ENCODE results near the gene DYNC1LI2.
"Not testable (repeated sequence)": the region's sequence is repeated elsewhere in the genome, so short reads cannot be mapped to it uniquely, and the experiment has no call there.

DYNC1LI2 gene

DNA sequence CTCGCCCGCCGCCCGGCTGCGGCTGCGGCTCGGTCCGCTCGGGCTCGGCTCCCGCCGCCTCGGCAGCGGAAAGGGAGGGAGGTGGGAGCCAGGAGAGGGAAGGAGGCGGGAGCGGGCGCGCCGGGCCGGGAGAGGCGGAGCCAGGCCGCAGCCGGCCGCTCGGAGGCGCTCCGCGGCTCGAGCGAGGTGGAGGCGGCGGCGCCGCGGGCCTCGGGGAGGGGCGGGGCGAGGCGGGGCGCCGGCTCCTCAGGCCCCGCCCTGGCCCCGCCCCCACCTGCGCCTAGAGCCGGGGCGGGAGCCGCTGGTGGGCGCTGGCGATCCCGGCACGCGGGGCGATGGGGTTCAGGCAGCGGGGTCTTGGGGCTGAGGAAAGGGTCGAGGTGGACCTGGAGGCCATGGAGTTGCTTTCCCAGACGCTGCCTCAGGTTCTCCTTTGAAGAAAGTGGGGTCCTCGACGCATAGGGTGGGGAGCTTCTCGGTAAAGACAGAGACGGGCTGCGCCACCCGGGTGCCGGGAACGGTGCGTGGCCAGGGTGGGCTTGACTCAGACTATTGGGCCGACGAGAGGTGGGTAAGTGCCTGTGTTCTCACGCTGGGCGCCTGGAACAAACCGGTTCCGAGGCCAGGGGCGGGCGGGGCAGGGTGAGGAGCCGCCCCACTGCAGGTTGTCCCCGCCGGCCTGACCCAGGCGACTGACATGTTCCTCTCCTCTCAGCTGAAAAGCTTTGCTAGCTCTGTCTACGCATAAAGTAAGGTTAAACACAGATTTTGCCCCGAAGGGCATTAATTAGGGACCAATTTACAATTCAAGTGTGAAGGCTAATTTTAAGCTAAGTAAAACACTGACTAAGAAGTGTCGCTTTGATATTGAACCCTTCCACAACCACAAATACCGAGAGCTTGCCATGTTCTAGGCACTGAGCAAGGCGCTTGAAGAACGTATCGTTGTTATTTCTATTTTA, 54.5 kb downstream of the DYNC1LI2 start, which contains the start of gene CMTM4:
CMTM4 (minus strand) TSS at position 75 of the 962 bp plus-strand sequence. CDS start 218 bp downstream, outside the sequence.
- DNase-seq (ENCODE audit: low spot score): peak; percentile 78

DNA sequence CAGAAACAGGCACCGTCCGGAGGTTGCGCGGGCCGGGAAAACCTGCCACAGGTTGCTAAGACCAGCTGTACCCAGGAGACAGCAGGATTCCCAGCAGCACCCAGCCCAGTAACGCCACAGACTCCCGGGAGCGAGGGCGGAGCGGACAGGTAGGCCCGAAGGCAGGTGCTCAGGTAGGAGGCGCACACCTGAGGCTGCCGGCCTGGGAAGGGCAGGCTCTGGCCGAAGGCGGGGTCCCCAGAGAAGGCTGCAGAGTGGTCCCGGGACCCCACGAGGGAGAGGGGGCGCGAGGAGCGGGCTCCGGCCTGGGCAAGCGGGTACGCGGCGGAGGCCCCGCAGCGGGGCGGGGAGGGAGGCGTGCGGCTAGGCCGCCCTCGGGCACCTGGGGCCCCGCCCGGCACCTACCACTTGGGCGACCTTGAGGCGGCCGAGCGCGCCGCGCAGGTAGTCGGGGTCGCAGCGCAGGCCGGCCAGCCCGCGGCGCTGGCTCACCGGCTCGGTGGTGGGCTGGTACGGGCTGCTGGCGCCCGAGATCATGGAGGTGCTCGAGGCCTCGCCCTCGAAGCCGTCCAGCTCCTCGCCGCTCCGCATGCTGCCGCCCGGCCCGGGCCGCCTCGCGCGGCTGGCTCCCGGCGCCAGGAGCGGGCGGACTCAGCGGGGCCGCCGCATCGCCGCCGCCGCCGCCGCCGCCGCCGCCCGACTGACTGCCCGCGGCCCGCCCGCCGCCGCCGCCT, 55.3 kb downstream of the DYNC1LI2 start:
- DNase-seq (ENCODE audit: low spot score): no peak

DNA sequence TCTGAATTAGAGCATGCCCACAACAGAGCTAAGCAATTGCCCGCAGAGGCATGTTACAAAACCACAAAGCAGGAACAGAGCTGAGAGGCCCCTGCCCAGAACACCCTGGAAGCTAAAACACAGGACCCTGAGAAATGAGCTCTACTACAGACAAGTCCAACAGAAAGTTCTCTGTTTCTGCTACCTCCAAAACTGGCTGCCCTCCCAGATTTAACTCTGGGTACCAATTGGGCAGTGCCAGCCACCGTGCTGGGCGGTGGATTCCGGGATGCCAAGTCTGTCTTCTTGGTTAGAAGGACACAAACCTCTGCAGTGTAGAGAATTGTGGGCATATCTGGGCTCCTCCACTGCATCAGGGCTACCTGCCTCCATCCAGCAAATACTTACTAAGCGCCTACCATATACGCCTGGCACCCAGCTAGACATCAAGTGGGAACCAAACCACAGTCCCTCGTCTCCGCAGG, 55.9 kb downstream of the DYNC1LI2 start:
- DNase-seq (ENCODE audit: low spot score): no peak

DNA sequence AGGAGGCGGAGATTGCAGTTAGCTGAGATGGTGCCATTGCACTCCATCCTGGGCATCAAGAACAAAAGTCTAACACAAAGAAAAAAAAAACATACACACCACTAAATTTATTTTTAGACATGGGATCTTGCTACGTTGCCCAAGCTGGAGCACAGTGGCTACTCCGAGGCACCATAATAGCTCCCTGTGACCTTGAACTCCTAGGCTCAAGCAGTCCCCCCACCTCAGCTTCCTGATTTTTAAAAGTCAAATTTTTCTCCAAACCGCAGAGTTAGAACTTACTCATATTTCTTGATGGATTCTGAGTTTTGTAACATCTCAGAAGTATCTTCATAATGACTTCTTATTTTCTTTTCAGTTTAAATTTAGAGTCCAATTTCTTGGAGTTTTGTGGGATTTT, 58.3 kb downstream of the DYNC1LI2 start:
- no peak for DNase-seq (ENCODE audit: low spot score)

DNA sequence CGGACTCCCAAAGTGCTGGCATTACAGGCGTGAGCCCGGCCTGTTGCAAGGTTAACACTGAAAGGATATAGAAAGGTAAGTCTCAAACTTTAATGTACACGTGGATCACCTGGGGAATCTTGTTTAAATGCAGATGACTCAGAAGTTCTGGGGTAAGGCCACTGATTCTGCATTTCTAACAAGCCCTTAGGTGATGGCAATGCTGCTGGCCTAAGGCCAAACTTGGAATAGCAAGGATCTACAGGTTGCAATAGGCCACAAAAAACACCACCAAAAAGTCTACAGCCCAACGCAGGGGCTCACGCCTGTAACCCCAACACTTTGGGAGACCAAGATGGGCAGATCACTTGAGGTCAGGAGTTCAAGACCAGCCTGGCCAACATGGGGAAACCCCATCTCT, 59.1 kb downstream of the DYNC1LI2 start:
- DNase-seq (ENCODE audit: low spot score): no peak

DNA sequence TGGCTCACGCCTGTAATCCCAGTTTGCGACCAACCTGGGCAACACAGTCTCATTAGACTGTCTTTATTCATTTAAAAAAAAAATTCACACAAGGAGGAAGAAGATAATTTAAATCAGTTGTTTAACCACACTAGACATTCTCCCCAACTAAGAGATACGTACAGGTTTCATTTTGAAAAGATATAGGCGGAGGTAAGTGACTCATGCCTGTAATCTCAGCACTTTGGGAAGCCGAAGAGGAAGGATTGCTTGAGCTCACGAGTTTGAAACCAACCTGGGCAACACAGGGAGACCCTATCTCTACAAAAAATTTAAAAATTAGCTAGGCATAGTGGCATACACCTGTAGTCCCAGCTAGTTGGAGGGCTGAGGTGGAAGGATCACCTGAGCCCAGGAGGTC, 60.2 kb downstream of the DYNC1LI2 start:
- no peak for DNase-seq (ENCODE audit: low spot score)

DNA sequence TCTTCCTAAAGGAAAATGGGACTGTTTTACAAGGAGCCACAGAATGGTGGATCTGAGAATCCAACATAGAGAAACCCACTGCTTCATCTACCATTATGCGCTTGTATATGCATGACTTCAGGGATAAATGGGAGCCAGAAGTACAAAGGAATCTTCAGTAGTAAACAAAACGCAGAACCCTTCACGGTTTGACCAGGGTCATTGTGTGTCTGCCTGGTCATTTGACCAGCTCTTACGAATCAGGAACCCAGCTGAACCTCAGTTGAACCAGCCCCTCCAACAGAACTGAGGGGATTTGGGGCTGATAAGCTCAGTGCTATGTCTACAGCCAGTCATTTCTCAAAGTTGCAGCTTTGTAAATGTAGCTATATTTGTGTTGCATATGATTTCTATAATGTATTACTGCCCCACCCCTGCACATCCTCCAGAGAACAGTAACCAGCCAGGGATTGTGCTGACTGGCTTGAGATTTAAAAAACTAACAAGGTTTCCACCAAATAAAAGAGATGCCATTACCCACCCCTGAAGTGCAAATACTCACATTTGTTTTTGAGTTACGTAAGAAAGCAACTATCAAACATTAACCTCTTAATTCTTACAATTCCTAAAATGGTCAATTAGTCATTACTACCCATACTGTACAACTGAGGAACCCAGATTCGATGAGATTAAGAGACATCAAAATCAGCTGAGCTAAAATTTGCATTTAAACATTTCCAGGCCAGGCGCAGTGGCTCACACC, 61.1 kb downstream of the DYNC1LI2 start:
- no peak for DNase-seq (ENCODE audit: low spot score)

DNA sequence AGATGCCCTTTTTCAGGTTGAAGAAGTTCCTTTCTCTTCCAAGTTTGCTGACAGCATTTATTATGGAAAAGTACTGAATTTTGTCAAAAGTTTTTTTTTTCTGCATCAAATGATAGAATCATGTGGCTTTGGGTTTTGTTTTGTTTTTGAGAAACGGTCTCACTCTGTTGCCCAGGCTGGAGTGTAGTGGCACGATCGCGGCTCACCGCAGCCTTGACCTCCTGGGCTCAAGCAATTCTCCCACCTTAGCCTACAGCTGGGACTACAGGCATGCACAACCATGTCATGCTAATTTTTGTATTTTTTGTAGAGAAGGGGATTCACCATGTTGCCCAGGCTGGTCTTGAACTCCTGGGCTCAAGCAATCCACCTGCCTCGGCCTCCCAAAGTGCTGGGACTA, 62.1 kb downstream of the DYNC1LI2 start:
- no peak for DNase-seq (ENCODE audit: low spot score)

DNA sequence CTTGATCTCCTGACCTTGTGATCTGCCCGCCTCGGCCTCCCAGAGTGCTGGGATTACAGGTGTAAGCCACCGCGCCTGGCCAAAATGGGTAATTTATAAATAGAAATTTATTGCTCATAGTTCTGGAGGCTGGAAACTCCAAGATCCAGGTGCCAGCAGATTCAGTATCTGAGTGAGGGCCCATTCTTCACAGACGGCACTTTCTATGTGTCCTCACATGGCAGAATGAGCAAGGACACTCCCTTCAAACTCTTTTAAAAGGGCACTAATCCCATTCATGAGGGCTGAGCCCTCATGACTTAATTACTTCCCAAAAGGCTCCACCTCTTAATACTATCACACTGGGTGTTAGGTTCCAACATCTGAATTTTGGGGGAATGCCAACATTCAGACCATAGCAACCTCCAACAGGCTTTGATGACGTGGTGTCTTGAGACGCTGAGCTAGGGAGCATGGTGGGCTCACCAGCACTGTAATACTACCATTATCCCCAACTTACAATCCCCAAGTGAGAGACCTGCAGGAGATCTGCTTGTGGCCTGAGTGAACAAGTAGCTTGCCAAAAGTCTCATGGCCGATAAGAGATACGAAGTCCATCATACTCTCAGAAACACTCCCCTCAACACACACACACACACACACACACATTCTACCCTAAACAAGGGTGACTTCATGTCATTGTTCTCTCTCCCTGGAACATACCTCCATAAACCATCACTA, 63.3 kb downstream of the DYNC1LI2 start:
- no peak for DNase-seq (ENCODE audit: low spot score)

DNA sequence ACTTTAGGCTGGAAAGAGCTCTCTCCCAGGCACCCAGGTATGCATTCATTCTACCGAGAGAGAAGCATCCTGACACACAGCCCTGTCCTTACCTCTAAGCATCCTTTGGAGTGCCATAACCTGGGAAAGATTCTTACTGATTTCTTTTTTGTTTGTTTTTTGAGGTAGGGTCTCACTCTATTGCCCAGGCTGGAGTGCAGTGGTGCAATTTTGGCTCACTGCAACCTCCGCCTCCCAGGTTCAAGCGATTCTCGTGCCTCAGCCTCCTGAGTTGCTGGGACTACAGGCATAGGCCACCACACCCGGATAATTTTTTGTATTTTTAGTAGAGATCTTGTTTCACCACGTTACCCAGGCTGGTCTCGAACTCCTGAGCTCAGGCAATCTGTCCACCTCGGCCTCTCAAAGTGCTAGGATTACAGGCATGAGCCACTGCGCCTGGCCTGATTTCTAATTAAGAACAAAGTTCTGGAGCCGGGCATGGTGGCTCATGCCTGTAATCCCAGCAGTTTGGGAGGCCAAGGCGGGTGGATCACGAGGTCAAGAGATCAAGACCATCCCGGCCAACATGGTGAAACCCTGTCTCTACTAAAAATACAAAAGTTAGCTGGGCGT, 65.8 kb downstream of the DYNC1LI2 start:
- DNase-seq (ENCODE audit: low spot score): not testable (repeated sequence)

DNA sequence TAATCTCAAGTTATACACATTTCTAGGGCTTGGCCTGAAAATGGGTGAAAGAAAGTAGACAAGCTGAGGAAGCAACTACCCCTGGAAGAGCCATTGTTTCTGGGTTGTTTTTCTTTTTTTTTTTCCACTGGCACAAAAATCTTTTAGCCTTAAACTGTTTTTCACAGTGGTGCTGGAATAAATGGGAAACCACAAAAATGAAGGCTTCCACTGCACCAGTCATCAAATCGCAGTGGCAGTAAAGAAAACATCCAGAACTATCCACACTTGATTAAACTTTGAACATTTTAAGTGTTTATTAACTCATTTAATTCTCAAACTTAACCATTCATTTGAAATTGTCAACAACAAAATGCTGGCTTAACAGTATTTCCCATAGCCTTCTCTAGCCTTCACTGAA, 69.1 kb downstream of the DYNC1LI2 start:
- no peak for DNase-seq (ENCODE audit: low spot score)

DNA sequence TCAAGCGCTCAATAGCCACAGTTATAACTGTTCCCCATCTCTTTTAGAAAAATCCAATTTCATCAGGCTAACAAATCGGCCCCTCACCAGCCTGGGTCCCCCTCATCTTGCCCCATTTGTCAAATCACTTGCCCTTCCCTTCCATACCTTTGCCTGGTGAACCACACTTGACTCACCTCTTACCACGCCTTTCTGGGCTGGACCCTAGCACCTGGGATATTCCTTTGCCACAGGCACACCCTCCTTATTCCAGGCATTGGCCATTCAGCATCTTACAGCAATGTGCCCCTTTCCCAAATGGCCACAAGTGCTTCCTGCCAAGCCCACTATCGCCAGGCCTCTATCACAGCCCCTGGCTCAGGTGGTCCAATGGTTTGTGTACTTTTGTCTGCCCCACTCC, 69.7 kb downstream of the DYNC1LI2 start:
- no peak for DNase-seq (ENCODE audit: low spot score)

DNA sequence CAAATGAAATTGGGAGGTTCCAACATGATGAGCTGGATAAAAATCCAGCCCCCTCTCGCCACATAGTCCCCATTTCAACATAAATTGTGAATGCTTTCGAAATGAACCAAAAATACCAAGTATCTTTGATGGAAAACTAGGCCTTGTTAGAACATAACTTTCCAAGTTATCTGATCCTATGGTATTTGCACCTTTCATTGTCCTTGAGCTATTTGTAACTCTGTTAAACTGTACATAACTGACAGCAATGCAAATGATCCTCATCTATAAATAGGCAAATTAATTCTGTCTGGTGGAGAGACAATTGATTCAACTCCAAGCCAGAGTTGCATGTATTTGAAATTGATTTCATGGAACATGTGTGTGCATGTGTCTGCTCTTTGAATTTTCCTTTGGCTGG, 73.1 kb downstream of the DYNC1LI2 start:
- DNase-seq (ENCODE audit: low spot score): no peak

DNA sequence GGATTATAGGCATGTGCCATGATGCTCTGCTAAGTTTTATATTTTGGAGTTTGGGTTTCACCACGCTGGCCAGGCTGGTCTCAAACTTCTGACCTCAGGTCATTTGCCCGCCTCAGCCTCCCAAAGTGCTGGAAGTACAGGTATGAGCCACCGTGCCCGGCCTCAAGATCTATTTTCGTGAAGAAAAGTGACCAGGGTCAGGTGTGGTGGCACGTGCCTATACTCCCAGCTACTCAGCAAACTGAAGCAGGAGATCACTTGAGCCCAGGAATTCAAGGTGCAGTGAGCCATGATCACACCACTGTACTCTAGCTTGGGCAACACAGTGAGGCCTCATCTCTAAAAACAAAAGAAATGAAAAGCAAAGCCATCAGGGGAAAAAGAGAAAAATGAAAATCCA, 73.6 kb downstream of the DYNC1LI2 start:
- DNase-seq (ENCODE audit: low spot score): no peak

DNA sequence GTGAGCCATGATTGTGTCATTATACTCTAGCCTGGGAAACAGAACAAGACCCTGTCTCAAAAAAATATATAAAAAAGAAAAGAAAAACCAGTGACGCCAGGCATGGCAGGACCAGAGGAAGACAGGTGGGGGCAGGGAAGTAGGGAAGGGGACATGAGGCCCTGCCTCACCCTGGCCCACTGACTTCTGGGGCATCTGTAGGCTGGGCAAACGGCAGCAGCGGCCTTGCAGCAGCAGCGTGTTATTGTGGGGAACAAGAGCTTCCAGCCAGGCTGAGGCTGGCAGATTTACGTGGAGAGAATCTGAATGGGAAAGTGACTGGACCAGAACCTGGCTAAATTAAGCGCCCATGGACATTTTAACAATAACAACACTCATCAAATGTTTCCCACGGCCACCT, 74.2 kb downstream of the DYNC1LI2 start:
- no peak for DNase-seq (ENCODE audit: low spot score)

DNA sequence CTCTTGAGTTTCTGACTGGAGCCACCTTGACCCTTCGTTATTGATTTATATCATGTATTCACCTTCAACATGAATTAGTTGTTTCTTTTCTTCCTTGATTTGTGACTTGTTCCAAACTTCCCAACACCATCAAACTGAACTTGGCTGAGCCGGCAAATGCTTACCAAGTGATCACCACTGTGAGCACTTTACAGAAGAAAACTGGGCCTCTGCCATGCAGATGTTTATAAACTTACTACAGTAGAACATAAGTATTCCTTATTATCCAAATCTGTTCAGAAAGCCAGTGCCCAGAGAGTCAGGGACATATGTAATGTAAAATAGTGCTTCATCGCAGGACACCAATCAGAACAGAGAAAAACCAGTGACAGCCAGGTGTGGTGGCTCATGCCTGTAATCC, 74.8 kb downstream of the DYNC1LI2 start:
- DNase-seq (ENCODE audit: low spot score): no peak

DNA sequence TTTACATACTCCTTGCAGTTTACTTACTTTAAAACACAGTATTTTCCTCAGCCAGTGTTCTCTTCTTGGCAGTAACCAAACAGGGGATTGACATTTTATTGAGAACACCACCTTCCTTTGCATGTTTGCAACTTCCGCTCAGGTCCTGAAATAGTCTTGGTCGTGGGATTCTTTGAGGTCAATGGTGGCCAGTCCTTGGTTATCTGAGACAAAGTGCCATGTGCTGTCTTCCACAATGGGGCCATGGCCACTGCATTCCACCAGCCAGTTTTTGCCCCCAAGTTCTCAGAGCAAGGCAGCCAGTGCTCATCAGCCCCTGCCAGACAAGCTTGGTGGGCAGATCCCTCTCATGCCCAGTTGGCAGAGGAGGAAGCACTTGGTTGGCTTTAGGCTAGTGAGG, 77.7 kb downstream of the DYNC1LI2 start:
- no peak for DNase-seq (ENCODE audit: low spot score)

Measured in hematopoietic multipotent progenitor cell treated with erythropoietin and hydrocortisone succinate and interleukin-3 and kit ligand, for 15 days (in vitro differentiated cells).